Measurements from ENCODE around the gene ACVRL1. TPM values are rescaled to one million over a fixed set of nuclear protein-coding genes. Genes with fewer than 3 reads are reported as not detected.

The ACVRL1 gene
- total and polyA plus RNA-seq, 9 of the 15 experiments (the other 6 are each of a cell fraction or from before 2014, with no cell fraction given): 0.07 to 1.4 (median 0.30) TPM

GRCh38 chr12:51889216-51890132 lies 17.8 kb upstream of the ACVRL1 start:
- ChIA-PET CTCF (ENCODE audit: low intra/inter-chr PET ratio) (no interaction called here), POLR2A (interaction anchor here (0.6 to 1.1 kb wide), 5 partner anchors 10 to 180 kb away, joined by 3 to 5 read pairs (median 3); no protein-coding TSS in a partner anchor)
- Histone ChIP-seq H2AFZ (ENCODE audit: low read depth, low read length) (peak overlapping the region; percentile 51; the same call in 1 of the 2 replicates), H3K27ac (ENCODE audit: extremely low read depth, low read depth, low read length) (no peak overlapping the region), H3K4me3 (no peak overlapping the region), H3K9me3 (replicated peaks; ENCODE audit: control insufficient read depth, insufficient read depth, low read depth, low read length) (0 out of 2 replicates have a peak, but pooled peaks cover 2% of the 10 kb centered on the region), H3K4me1 (replicated peaks in 1 of 2; ENCODE audit: control insufficient read depth in 2 of 2, insufficient read depth in 2 of 2, low read length in 2 of 2) (peaks cover 19 to 27% of the 10 kb centered on the region in 2 experiments), H3K79me2 (ENCODE audit: control insufficient read depth, insufficient read depth, low read length) (no peaks in the 10 kb centered on the region), H3K9me1 (ENCODE audit: control insufficient read depth, insufficient read depth, low read length) (no peaks in the 10 kb centered on the region), H3K4me2 (ENCODE audit: insufficient read depth, low read length) (no peak overlapping the region), H4K20me1 (replicated peaks; ENCODE audit: control insufficient read depth, insufficient read depth, low read length) (no peaks in the 10 kb centered on the region), H3K9ac (ENCODE audit: insufficient read depth in 1 of 2, low read depth in 2 of 2, low read length in 2 of 2) (no peak overlapping the region), H3K36me3 (ENCODE audit: control insufficient read depth, insufficient read depth, low read length) (no peaks in the 10 kb centered on the region), H3K27me3 (ENCODE audit: control insufficient read depth in 2 of 2, insufficient read depth in 2 of 2, low read length in 2 of 2) (no peaks in the 10 kb centered on the region)
- DNase-seq (ENCODE audit: extremely low read depth in 1 of 4, low spot score in 3 of 4): peak in 2 of 4 experiments; percentile 44 to 55
- in situ Hi-C loops (cut with MboI): loop anchor here (5.0 kb wide), 1 partner anchor 88 kb away; no protein-coding TSS in a partner anchor
- intact Hi-C loops (cut with micrococcal nuclease): no loop called here
- FAIRE-seq: no peak
- BruUV-seq (replicated peaks): no TSS peak
- 58% methylated on average over 16 of the region's 21 CpGs for WGBS (ENCODE audit: insufficient coverage, low coverage, missing lambda C conversion rate)
- ATAC-seq: peak; percentile 61
- TF ChIP-seq TFAP4 (CRISPR knock-in tag; IDR thresholded peaks at IDR 0.05; ENCODE audit: borderline replicate concordance) (0 out of 2 replicates have a peak, but pooled peaks have one; percentile 13), LEF1 (IDR thresholded peaks at IDR 0.05) (no peak), CTCF (IDR thresholded peaks at IDR 0.05 in 2 of 3, conservative IDR thresholded peaks at IDR 0.05 in 1 of 3; ENCODE audit: insufficient read depth in 2 of 3, low read depth in 1 of 3, low read length in 3 of 3) (peak; percentile 51 to 65 (median 57); a peak in 5 of 6 replicates), REST (IDR thresholded peaks at IDR 0.05; ENCODE audit: borderline replicate concordance) (peak; percentile 39; the same call in 1 of the 2 replicates), REST (CRISPR knock-in tag; IDR thresholded peaks at IDR 0.05; ENCODE audit: low read depth) (no peak), HDAC1 (IDR thresholded peaks at IDR 0.05) (no peak), YY1 (IDR thresholded peaks at IDR 0.05; ENCODE audit: borderline replicate concordance in 1 of 3, control insufficient read depth in 1 of 3, extremely low read depth in 1 of 3, insufficient read depth in 3 of 3, insufficient read length in 1 of 3, insufficient replicate concordance in 2 of 3, low read depth in 1 of 3, low read length in 2 of 3) (peak in 1 of 3 experiments; percentile 52)
